Mesothelial cell of epicardium (in vitro differentiated cells): ENCODE results near the gene VGLL2. TPM values are rescaled to one million over a fixed set of nuclear protein-coding genes. Genes with fewer than 3 reads are reported as not detected.

Source experiments
- DNase-seq, 2 experiments: peaks; one replicate each; pipeline ENCODE4 v3.0.0; 2021; ENCODE audit warnings: low spot score in 2 of 2; ENCODE audit not compliant: unreplicated experiment in 2 of 2
- H3K27ac Mint-ChIP-seq: 2 replicates; pipeline ENCODE4 v1.8.0; 2021; ENCODE audit warnings: mixed read lengths
- H3K27me3 Mint-ChIP-seq: 2 replicates; pipeline ENCODE4 v1.8.0; 2021; ENCODE audit warnings: low read depth, mixed read lengths
- H3K36me3 Mint-ChIP-seq: 2 replicates; pipeline ENCODE4 v1.8.0; 2021; ENCODE audit warnings: mixed read lengths
- H3K4me1 Mint-ChIP-seq: 2 replicates; pipeline ENCODE4 v1.8.0; 2021; ENCODE audit warnings: mixed read lengths
- H3K4me3 Mint-ChIP-seq: 2 replicates; pipeline ENCODE4 v1.8.0; 2021; ENCODE audit warnings: mild to moderate bottlenecking, moderate library complexity, mixed read lengths
- H3K9me3 Mint-ChIP-seq: 2 replicates; pipeline ENCODE4 v1.8.0; 2021; ENCODE audit warnings: mixed read lengths
- total RNA-seq: library from RNA; stranded (reverse); gene quantifications from 3 replicates; pipeline ENCODE4 v1.2.1, GENCODE V29; 2021
- TF ChIP-seq, protein P1 (sequence below): fragments of 200-600 bp; sonication (generic); IDR thresholded peaks from one replicate; pipeline ENCODE4 v1.5.0; 2021; ENCODE audit warnings: antibody characterized with exemption; ENCODE audit not compliant: unreplicated experiment

Gene VGLL2
- total RNA-seq, 1 donor from 2014 or later, result not detected

DNA sequence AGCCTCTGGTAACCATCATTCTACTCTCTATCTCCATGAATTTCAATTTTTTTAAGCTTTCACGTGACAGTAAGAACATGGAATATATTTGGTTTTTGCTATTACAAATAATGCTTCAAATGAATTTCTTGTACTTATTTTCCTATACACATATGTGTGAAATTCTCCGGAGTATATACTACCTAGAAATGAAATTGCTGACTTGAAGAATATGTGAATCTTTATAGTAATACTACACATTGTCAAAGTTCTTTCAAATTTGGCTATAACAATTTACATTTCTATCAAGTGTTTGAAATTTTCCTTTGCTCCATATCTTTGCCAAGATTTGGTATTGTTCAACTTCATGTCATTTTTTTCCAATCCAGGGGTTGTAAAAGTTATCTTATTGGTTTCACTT, 11.6 kb upstream of the VGLL2 start:
- no peak for DNase-seq
- Mint-ChIP-seq H3K27me3 (peaks cover 46% of the 10 kb centered on the region), H3K36me3 (no peaks in the 10 kb centered on the region), H3K27ac (no peak overlapping the region), H3K4me3 (no peak overlapping the region), H3K9me3 (no peaks in the 10 kb centered on the region), H3K4me1 (no peaks in the 10 kb centered on the region)
- TF ChIP-seq, protein P1, sequence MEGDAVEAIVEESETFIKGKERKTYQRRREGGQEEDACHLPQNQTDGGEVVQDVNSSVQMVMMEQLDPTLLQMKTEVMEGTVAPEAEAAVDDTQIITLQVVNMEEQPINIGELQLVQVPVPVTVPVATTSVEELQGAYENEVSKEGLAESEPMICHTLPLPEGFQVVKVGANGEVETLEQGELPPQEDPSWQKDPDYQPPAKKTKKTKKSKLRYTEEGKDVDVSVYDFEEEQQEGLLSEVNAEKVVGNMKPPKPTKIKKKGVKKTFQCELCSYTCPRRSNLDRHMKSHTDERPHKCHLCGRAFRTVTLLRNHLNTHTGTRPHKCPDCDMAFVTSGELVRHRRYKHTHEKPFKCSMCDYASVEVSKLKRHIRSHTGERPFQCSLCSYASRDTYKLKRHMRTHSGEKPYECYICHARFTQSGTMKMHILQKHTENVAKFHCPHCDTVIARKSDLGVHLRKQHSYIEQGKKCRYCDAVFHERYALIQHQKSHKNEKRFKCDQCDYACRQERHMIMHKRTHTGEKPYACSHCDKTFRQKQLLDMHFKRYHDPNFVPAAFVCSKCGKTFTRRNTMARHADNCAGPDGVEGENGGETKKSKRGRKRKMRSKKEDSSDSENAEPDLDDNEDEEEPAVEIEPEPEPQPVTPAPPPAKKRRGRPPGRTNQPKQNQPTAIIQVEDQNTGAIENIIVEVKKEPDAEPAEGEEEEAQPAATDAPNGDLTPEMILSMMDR, result no peak

DNA sequence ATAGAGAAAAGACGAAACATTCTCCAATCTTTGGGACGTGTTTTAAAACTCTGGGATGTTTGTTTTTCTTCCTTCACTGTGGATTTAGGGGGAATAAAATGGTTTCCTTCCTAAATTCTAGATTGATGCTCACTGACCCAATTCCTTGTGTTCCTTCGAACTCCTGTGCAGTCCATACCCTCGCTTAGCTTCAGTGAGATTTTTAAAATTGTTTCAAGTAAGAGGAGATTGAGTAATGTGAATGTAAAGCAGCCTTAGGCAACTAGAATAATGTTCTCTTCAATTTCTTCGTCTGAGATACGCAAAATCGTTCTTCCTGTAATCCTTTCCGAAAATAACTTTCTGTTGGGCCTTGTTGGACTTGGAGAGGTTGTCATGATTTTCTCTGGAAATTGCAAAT, 2.6 kb upstream of the VGLL2 start:
- no peak overlapping the region for H3K27ac Mint-ChIP-seq
- no peak overlapping the region for H3K4me3 Mint-ChIP-seq
- peaks cover 96% of the 10 kb centered on the region for H3K27me3 Mint-ChIP-seq
- H3K36me3 Mint-ChIP-seq, result no peaks in the 10 kb centered on the region
- TF ChIP-seq, protein P1, result no peak
- H3K4me1 Mint-ChIP-seq, result peaks cover 16% of the 10 kb centered on the region
- DNase-seq, result no peak
- no peaks in the 10 kb centered on the region for H3K9me3 Mint-ChIP-seq

DNA sequence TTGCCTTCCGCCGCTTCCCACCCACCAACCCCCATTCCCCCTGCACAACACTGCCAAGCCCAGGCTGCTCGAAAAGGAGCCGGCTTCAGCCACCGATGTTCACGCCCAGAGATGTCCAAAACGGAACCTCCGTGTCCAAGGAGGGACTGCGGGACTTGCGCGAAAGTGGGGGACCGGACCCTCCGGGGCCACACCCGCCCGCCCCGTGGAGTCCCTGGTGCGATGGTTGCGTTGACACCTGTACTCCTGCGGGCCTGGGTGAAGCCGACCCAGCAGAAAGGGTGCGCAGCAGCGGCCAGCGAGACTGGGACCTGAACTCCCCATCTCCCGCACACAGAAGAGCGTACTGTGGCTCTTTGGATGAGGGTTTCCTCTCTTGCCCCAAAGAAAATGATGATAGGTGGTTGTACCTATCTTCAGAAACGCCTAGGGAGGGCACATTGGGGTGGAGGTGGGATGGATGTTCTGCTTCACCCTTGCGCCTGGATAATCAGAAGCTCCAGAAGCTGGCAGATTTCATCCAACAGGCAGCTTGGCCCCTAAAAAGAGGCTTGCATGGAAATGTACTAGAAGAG, 1.9 kb upstream of the VGLL2 start:
- Mint-ChIP-seq H3K4me3 (no peak overlapping the region), H3K27me3 (peaks cover 97% of the 10 kb centered on the region), H3K4me1 (peaks cover 16% of the 10 kb centered on the region), H3K9me3 (no peaks in the 10 kb centered on the region), H3K27ac (no peak overlapping the region), H3K36me3 (no peaks in the 10 kb centered on the region)
- TF ChIP-seq, protein P1, result no peak
- DNase-seq, result no peak

DNA sequence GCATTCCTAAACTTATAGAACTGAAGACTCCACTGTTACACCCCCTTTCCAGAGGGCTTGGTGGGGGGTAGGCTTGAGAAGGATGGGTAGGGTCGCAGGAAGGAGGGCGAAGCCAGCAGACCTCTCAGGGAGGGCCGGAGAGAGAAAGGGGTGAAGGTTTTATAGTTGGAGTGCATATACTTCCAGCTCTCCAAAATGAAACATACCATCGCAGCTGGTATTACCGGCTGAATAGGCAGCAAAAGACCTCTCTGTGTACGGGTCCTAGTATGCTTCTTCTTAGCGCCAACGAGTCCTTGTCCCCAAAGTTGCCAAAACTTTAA, 1.0 kb upstream of the VGLL2 start:
- no peak overlapping the region for H3K27ac Mint-ChIP-seq
- TF ChIP-seq, protein P1, result no peak
- DNase-seq, result no peak
- H3K4me1 Mint-ChIP-seq, result peaks cover 16% of the 10 kb centered on the region
- H3K4me3 Mint-ChIP-seq, result peak overlapping the region; percentile 68
- peaks cover 99% of the 10 kb centered on the region for H3K27me3 Mint-ChIP-seq
- no peaks in the 10 kb centered on the region for H3K9me3 Mint-ChIP-seq
- no peaks in the 10 kb centered on the region for H3K36me3 Mint-ChIP-seq

DNA sequence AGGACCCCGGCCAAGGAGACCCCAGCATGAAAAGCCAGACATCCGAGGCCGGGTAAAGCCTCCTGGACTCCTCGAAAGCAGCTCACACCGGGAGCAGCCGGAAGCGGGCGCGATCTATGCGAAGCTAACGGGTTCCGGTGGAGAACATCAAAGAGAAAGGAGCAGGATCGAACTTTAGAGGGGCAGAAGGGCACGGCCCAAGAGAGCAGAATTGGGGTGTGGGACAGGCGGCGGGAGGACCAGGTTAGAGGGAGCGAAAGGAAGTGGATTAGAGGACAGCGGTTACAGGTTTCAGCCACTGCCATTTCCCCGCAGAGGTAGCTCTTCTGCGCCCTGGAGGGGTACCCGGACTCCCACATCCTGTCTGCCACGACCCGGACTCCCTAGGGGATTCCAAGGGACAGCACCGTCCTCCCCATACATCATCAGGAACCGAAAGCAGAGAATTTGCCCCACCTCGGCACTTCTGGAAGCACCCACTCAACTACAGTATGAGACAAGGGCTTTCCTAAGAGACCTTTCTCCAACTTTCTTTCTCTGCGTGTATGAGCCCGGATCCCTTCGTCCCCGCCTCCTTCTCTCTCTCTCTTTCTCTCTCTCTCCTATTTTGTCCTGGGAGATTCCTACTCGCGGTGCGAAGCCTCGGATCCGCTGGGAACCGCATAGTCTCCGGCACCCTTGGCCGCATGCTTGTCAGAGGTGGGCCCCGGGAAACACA, 507 bp upstream of the VGLL2 start:
- Mint-ChIP-seq H3K4me1 (peaks cover 18% of the 10 kb centered on the region), H3K36me3 (no peaks in the 10 kb centered on the region), H3K27ac (no peak overlapping the region), H3K4me3 (peak overlapping the region; percentile 68), H3K27me3 (peaks cover 99% of the 10 kb centered on the region), H3K9me3 (no peaks in the 10 kb centered on the region)
- TF ChIP-seq, protein P1, result no peak
- DNase-seq, result peak in 1 of 2 experiments; percentile 42
